Jurkat, Clone E6-1 (cell line): ENCODE measurements around the gene OSMR.
A peak's percentile ranks its signal among the peaks of the same experiment; 100 is the strongest.
"Not testable (repeated sequence)": the region's sequence is repeated elsewhere in the genome, so short reads cannot be mapped to it uniquely, and the experiment has no call there.

ENCODE experiments used
- DNase-seq: peaks from one replicate; pipeline ENCODE4 v3.0.0-alpha.2; 2011; ENCODE audit warnings: low read depth, low spot score
- H3K4me3 ChIP-seq: 2 replicates; pipeline ENCODE4 v1.5.1; 2011; ENCODE audit warnings: mild to moderate bottlenecking, low read length, control low read depth, moderate library complexity

The OSMR gene

DNA sequence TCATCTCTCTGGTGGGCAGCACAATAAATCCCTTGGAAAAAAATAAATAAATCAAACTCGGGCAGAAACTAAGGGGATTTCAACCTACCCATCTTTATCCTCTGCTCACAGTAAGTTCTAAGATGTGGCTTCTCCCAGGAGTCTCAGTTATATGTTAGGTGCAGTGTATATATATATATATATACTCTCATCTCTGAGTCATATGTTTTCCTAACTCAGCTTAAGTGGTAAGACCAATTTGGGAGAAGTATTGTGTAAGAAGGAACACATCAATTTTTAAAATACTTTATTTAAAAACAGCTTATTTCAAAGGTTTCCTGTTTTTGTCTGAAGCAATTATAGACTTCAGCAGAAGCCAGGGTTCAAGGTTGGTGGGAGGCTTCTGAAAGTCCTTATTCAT is 20.3 kb upstream of the OSMR start:
- no peak overlapping the region for H3K4me3 ChIP-seq

DNA sequence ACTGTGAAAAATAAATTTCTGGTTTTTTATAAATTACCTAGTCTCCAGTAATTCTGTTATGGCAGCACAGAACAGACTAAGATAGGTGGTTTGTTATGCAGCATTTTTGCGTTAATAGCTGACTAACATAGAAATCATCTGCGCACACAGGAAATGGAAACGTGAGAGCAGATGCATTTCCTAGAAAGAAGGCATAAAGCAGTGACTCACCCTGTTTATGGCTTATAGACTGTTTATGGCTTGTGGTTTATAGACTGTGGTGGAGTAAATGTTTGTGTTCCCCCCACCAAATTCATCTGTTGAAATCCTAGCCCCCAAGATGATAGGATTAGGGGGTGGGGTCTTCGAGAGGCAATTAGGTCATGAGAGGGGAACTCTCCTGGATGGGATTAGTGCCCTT is 18.3 kb upstream of the OSMR start:
- H3K4me3 ChIP-seq = no peak overlapping the region
- peak; percentile 20 for DNase-seq

More for the DNA sequence above, 20.3 kb upstream of the OSMR start:
- DNase-seq = no peak

DNA sequence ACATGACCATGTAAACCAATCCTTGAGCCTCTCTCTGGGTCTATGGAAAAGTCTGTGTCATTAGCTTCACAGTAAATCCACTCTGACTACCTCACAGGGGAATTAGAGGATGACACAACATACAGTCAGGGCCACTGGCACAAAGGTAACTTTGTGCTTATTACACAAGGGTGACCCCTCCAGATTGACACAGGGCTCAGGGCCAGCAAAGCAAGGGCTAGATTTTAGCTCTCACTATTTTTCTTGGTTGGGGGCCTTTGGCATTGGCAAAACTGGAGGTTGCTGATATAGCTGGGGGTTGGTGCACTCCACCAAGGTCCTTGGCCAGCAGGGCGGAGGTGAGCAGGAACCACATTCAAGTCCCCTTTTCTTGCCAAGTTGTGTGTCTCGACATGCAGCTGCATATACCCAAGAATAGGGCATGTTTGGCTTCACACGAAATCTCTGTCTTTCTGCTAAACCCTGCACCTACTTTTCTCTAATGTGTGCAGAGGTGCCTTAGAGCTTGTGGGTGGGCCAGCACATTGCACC is 15.2 kb upstream of the OSMR start:
- H3K4me3 ChIP-seq = no peak overlapping the region
- no peak for DNase-seq

DNA sequence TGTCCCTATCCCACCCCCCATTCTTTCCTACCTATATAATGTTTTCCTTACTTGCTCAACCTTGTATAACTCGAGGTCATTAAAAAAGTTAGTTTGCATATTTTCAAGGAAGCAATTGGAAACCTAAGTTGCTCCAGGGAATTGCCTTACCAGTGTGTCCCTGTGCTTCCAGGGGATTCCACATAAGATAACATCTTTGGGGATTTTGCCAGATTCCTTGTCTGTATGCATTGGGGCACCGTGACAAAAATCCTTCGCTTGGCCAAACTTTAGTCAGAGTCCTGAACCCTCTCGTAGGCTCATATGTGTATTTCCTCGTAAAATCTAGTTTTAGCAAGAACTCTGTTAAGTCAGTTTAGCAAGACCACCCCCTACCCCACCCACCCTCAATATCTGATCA is 14.7 kb upstream of the OSMR start:
- DNase-seq = no peak
- no peak overlapping the region for H3K4me3 ChIP-seq

DNA sequence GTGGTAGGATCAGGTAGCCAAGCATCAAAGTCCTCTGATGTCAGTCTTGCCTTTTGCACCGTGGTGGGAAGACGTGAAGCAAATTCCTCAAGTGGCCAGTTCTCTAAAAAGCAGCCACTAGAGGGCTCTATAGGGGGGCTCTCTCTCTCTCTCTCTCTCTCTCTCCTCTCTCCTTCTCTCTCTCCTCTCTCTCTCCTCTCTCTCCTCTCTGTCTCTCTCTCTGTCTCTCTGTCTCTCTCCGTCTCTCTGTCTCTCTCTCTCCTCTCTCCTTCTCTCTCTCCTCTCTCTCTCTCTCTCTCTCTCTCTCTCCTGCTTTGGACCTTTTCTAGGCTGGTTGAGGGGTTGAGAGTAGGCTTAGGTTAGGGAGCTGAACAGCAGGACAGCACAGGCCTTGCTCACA is 13.9 kb upstream of the OSMR start:
- peak; percentile 50 for DNase-seq
- no peak overlapping the region for H3K4me3 ChIP-seq

DNA sequence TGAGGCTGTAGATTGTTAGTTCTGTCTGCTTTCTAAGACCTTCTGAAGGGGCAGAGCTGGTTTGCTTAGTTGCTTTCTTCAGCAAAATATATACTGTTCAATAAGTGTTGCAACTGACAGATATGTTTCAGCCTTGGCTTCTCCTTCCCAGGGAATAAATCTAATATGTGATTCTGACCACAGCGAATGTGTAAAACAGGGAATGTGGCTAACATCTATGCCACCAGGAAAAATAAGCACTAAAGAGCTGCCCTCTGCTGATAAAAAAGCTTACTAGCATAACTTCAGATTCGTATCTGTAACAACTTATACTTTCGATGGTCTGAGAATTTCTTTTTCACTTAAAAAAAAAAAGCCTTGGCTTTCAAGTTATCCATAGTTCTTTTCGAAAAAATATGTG is 13.0 kb upstream of the OSMR start:
- no peak overlapping the region for H3K4me3 ChIP-seq
- DNase-seq = no peak

DNA sequence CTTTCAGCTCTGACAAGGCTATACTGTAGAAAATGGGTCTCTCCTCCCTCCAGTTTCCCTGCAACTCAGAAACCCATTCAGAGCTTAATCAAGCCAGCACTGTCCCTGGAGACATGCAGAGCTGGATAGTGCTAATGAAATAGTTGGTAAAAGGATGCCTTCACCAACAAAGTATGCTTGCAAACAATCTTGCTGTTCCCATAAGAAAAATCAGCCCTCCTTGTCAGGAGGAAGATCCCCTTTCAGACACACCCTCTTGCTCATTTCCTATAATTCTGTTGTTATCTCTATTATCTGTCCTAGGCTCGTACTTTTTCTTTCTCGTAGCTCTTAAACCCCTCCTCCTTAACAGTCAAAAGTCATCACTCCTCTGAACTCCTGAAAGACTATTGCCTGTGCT is 9.9 kb upstream of the OSMR start:
- no peak for DNase-seq
- no peak overlapping the region for H3K4me3 ChIP-seq

DNA sequence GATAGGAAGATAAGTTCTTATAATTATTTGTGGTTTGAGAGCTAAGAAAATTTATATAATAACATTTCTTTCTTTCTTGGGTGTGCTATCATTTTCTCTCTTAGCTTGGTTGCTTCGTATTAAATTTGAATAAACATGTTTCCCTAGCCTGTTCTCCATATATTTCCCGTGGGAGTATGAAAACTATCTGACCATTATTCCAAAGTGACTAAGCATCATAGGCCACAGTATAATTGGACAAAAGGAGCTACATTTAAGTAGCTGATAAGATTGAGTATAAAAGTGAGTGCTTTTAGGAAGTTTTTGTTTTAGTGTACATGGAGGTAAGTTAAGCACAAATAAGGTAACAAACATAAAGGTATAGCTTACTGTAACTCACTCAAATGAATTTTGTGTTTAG is 8.4 kb upstream of the OSMR start:
- no peak overlapping the region for H3K4me3 ChIP-seq
- DNase-seq = no peak

DNA sequence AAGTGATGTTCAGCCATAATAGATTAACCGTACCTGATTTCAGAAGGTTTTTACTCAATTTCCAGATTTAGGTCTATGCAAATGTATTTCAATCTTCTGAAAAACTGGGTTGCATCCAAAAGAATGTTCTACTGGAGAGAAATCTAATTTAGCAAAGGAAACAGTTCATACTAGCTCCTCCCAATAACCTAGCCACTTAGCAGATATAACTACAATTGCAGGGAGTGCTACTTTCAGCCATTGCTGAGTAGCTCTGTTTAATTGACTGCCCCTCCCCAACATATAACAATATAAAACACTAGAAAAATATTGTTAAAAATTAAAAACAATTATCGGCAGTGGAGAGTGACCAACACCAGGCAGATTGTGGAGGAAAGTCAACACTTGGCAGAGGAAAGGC is 7.9 kb upstream of the OSMR start:
- no peak overlapping the region for H3K4me3 ChIP-seq
- no peak for DNase-seq

DNA sequence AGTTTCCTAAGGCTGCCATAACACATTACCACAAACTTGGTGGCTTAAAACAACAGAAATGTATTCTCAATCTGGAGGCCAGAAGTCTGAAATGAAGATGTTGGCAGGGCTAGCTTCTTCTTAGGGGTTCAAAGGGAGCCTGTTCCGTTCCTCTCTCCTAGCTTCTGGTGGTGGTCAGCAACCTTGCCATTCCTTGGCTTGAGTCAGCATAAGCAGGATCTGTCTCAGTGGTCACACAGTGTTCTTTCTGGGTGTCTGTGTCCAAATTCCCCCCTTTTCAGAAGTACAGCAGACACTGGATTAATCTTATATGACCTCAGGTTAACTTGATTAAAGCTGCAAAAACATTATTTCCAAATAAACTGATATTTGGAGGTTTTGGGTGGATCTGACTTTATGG is 2.1 kb upstream of the OSMR start:
- no peak for DNase-seq
- no peak overlapping the region for H3K4me3 ChIP-seq

DNA sequence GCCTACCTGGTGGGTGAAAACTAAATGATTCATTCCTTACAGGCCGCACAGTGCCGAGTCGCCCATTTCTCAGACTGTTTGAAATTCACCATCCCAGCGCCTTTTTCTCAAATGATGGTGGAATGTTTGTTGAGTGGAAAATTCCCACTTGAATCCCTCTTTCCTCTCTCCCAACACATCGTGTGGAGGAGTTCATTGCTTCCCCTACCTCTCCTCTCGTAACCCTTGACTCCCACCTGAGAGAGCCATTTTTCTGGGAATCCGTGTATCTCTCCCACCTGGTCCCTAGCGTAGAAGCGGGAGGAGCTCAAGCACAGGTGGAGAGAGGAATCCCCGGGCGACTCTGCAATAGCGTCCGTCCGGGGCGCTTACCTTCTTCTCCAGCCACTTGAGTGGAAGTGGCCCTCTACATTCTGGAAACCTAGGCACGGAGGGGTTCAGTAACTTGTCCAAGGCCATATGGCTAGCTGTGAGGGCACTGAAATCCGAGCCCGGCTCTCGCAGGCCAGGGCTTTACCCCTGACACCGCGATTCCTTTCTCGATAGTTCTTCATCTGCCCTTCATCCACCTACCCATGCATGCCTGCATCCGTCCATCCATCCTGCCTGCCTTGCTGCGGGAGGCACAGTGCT is 683 bp downstream of the OSMR start:
- H3K4me3 ChIP-seq = no peak overlapping the region
- DNase-seq = no peak

DNA sequence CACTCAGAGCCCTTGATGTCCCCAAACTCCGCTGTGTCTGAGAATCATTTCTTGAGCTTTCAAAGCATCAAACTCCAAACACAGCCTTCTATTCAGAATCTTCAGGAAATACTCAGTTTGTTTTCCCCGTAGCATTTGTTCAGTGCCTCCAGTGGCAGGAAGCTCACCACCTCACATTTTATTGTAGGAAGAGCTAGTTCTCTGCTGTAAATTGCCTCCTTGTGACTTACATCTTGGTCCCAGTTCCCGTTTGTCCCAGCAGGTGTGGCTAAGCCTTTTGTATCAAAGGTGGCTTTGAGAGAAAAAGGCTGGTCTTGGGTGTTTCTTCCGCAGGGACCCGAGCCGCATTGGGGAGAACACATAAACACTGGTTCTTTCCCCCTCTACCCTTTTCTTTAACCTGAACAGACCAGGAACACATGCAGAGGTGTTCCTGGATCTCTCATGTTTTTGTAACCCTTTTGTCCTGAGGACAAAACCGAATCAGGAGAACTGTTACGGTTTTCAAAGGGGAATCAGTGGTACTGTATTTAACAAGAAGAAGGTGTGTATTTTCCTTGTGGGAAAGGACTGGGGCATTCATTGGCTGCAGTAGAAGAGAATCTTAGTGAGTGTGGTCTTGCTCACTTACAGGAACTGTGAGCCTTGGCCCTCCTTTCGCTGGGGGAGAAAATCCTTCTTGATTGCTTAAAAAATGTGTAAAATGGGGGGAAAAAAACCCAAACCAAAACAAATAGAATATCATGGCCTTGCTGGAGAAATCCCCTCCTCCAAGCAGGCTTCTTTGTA is 1.9 kb downstream of the OSMR start:
- no peak overlapping the region for H3K4me3 ChIP-seq
- no peak for DNase-seq

DNA sequence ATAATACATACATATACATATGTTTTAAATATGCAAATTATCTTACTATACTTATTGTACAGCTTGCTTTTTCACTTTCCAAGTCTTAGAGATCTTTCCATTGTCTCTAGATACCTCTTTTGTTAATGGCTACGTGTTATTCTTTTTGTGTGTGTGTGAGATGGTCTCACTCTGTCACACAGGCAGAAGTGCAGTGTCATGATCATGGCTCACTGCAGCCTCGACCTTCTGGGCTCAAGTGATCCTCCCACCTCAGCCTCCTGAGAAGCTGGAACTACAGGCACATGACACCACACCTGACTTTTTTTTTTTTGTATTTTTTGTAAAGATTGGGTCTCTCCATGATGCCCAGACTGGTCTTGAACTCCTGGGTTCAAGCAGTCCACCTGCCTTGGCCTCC is 2.8 kb downstream of the OSMR start:
- no peak overlapping the region for H3K4me3 ChIP-seq
- no peak for DNase-seq

DNA sequence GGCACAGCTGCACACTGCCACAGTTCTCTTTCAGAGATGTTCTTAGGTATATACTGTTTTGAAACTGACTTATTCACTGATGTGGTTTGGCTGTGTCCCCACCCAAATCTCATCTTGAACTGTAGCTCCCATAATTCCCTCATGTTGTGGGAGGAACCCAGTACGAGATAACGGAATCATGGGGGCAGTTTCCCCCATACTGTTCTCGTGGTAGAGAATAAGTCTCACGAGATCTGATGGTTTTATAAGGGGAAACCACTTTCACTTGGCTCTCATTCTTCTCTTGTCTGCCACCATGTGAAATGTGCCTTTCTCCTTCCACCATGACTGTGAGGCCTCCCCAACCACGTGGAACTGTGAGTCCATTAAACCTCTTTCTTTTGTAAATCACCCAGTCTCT is 5.8 kb downstream of the OSMR start:
- not testable (repeated sequence) for DNase-seq, H3K4me3 ChIP-seq

DNA sequence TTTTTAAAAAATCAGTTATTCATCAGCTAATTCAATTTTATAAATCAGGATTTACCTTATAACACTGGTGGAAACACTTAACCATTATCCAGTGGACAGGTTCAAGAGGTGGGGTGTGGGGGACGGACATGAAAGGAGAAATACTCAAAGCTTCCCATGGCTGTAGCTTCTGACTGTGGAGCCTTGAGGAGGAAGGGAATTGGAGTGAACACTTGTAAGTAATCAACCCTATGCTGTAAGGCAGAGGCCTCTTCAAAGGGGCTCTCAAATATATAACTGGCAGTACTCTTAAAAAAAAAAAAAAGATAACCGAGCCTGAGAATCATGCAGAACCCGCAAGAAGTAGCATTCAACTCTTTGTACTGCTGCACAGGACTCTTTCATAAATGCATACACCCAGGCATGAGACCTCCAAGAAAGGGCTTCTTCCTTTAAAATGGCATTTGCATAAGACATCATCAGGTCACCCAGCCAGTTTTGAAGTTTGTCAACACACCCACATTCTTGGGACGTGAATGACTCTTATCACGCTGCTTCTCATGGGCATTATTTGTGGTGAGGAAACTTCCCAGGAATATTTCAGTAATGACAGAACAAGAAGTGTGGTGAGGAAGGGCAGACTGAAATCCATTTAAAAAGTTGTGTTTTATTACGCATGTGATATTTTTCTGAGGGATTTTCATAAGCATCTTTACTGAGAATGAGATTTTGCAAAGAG is 8.1 kb downstream of the OSMR start:
- H3K4me3 ChIP-seq = no peak overlapping the region
- no peak for DNase-seq

DNA sequence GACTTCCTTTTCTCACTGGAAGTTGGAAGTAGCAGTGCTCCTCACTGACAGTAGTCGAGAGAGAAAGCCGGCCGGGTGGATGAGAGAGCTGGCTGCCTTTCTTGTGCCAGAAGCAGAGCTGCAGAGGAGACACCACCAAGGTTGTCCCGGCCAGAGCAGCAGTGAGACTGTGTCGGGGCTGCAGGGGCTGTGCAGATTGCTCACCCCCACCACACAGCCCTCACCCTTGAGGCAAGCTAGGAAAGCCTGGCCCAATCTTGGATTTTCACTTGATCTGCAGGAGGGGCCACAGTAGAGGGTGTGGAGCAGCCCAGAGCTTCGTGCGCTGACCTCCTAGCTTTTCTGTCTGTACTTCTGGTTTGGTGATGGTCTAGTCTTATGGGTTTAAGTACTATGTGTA is 9.1 kb downstream of the OSMR start:
- DNase-seq = no peak
- no peak overlapping the region for H3K4me3 ChIP-seq

DNA sequence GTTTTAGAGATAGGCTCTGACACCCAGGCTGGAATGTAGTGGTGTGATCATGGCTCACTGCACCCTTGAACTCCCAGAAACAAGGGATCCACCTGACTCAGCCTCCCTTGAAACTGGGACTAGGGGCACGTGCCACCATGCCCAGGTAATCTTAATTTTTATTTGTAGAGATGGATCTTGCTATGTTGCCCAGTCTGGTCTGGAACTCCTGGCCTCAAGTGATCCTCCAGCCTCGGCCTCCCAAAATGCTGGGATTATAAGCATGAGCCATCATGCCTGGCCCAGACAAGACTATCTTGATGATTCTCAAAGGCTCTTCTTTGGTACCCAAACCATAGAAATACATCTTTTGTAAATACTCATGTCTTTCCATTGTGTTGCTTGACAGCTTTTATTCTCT is 10.8 kb downstream of the OSMR start:
- H3K4me3 ChIP-seq = no peak overlapping the region
- no peak for DNase-seq

DNA sequence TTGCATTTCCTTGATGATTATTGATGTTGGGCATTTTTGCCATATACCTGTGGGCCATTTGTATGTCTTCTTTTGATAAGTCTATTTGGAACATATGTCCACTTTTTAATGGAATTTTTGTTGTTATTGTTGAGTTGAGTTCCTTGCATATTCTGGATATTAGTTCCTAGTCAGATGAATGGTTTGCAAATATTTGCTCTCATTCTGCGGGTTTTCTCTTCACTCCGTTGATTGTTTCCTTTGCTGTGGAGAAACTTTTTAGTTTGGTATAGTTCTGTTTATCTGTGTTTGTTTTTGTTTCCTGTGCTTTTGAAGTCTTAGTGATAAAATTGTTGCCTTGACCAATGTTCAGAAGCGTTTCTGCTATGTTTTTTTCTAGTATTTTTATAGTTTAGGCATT is 13.0 kb downstream of the OSMR start:
- no peak overlapping the region for H3K4me3 ChIP-seq
- DNase-seq = no peak

DNA sequence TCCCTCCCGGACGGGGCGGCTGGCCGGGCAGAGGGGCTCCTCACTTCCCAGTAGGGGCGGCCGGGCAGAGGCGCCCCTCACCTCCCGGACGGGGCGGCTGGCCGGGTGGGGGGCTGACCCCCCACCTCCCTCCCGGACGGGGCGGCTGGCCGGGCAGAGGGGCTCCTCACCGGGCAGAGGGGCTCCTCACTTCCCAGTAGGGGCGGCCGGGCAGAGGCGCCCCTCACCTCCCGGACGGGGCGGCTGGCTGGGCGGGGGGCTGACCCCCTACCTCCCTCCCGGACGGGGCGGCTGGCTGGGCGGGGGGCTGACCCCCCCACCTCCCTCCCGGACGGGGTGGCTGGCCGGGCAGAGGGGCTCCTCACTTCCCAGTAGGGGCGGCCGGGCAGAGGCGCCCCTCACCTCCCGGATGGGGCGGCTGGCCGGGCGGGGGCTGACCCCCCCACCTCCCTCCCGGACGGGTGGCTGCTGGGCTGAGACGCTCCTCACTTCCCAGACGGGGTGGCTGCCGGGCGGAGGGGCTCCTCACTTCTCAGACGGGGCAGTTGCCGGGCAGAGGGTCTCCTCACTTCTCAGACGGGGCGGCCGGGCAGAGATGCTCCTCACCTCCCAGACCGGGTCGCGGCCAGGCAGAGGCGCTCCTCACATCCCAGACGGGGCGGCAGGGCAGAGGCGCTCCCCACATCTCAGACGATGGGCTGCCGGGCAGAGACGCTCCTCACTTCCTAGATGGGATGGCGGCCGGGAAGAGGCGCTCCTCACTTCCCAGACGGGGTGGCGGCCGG is 16.4 kb downstream of the OSMR start:
- not testable (repeated sequence) for DNase-seq

More for the DNA sequence above, 16.4 kb downstream of the OSMR start:
- H3K4me3 ChIP-seq = not testable (repeated sequence)
